Right cardiac atrium (tissue), 5 donors: ENCODE results near the gene BCL2L1. TPM values are rescaled to one million over a fixed set of nuclear protein-coding genes. Genes with fewer than 3 reads are reported as not detected.

Experiments used
- ATAC-seq, 2 donors: fragments of 200-7000 bp; cut with Tn5 transposase; one replicate each; pipeline versions ENCODE4 v1.8.0 to v1.9.1; 2020; ENCODE audit warnings: moderate library complexity in 2 of 2, mild to moderate bottlenecking in 1 of 2
- DNase-seq, 3 donors: peaks; one replicate each; pipeline ENCODE4 v3.0.0-alpha.2; 2020
- H3K27ac ChIP-seq: one replicate; pipeline ENCODE4 v1.5.1; 2013; ENCODE audit warnings: mild to moderate bottlenecking, low read length, control low read depth, moderate library complexity
- H3K27me3 ChIP-seq: one replicate; pipeline ENCODE4 v1.6.1; 2013; ENCODE audit not compliant: control insufficient read depth, insufficient read depth
- H3K4me1 ChIP-seq: one replicate; pipeline ENCODE4 v1.6.1; 2013; ENCODE audit warnings: low read length; ENCODE audit not compliant: control insufficient read depth, insufficient read depth
- H3K4me3 ChIP-seq: one replicate; pipeline ENCODE4 v1.5.1; 2013; ENCODE audit warnings: low read length, control low read depth
- H3K9me3 ChIP-seq: one replicate; pipeline ENCODE4 v1.6.1; 2013; ENCODE audit warnings: low read length; ENCODE audit not compliant: control insufficient read depth
- WGBS: extraction: QIAGEN DNeasy Blood & Tissue Kit; methylation state at CpG from one replicate; pipeline ENCODE4 v1.1.7; 2013; 5-methylcytosine and 5-hydroxymethylcytosine counted together
- intact Hi-C, 4 donors: fragments of 100-400 bp; cut with DNase I; formaldehyde crosslinking; loops; one replicate each; pipeline versions ENCODE4 v1.11.0 to v1.14.0; 2022 to 2023
- polyA plus RNA-seq: library from polyadenylated mRNA; stranded (reverse); fragments of 200-250 nt; gene quantifications from one replicate; pipeline ENCODE4 v1.2.3, GENCODE V29; 2013
- total RNA-seq, 4 donors: library from RNA; stranded (reverse); fragmentation: NEBNext Ultra II Directional; extraction: Animal tissue kit (Norgen Biotek cat#: 25700); gene quantifications; one replicate each; pipeline ENCODE4 v1.2.1, GENCODE V29; 2021
- donor health status: healthy with polysubstance abuse.
- donor health status: DM: no; HTN: yes; CAD: no.
- donor health status: DM: no; HTN: no; CAD: no.
- donor health status: DM: no; HTN: yes; CAD: no; lungs with severe emphysema.
- donor health status: DM: yes; HTN: yes; CAD: no.

BCL2L1 gene
- total and polyA plus RNA-seq, 5 donors = 39.9 to 56.9 (median 46.0) TPM

DNA sequence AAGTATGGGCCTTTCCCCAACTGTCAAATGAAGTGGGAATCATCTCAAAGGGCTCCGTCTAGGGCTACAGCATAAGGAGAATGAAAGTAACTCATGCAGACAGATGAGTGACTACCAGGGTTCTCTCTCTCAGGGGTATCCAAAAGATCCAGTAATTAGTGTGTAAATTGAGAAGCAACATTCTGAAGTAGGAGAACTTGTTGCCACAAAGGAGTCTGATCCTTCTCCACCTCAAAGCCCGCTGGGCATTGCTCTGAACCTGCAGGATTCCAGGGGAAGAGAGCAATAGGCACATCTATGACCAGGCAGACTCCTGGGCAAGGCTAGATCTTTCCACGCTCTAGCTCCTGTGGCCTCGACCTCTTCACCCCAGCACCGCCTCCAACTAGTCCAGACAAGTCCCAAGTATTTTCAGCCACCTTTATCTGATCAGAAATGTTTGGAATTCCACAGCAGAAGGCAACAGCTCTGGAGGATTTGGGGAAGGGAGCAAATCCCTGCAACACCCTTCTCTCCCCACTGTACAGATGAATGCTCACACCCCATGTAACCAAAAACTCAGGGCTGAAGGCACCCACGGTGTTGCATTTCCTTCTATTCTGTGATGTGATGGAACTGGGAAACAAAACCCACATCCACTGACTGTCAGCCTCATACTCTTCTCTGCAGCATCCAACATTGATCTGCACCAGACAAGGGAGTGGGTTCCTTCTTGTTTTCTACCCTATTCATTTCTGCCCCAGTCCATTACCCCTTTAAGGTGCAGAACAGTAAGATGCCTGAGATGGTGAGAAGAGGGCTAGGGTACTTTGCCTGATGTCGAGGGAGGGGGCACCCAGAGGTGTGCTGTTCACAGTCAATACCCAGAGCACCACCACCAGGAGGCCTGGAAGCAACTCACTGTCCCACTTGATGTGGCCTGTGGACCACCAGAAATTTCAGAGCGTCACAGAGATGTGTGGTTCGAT lies 44.0 kb downstream of the BCL2L1 start:
- H3K9me3 ChIP-seq = no peaks in the 10 kb centered on the region
- H3K4me3 ChIP-seq = no peak overlapping the region
- 61% methylated on average over 9 of the region's 9 CpGs for WGBS
- no peaks in the 10 kb centered on the region for H3K27me3 ChIP-seq
- peaks cover 57% of the 10 kb centered on the region for H3K4me1 ChIP-seq
- ATAC-seq (peak in 1 of 2 donors; percentile 32), DNase-seq (no peak)
- intact Hi-C loops = loop anchor here in 1 of 4 donors (5.0 kb wide), 1 partner anchor 34 kb away; no protein-coding TSS in a partner anchor
- H3K27ac ChIP-seq = peak overlapping the region; percentile 25

GRCh38 chr20:31677553-31678260 lies 45.0 kb downstream of the BCL2L1 start:
- ATAC-seq = no peak
- WGBS = 92% methylated on average over 2 of the region's 2 CpGs

GRCh38 chr20:31676609-31676989 lies 46.1 kb downstream of the BCL2L1 start:
- no peaks in the 10 kb centered on the region for H3K27me3 ChIP-seq
- intact Hi-C loops = loop anchor here in 1 of 4 donors (5.0 kb wide), 1 partner anchor 36 kb away; no protein-coding TSS in a partner anchor
- H3K4me3 ChIP-seq = no peak overlapping the region
- no peak for ATAC-seq
- H3K9me3 ChIP-seq = no peaks in the 10 kb centered on the region
- peak overlapping the region; percentile 97 for H3K27ac ChIP-seq
- no peak for DNase-seq
- 77% methylated on average over 7 of the region's 7 CpGs for WGBS
- peaks cover 53% of the 10 kb centered on the region for H3K4me1 ChIP-seq

More at GRCh38 chr20:31677553-31678260, 45.0 kb downstream of the BCL2L1 start:
- Histone ChIP-seq H3K27me3 (no peaks in the 10 kb centered on the region), H3K4me1 (peaks cover 54% of the 10 kb centered on the region), H3K4me3 (no peak overlapping the region), H3K9me3 (no peaks in the 10 kb centered on the region), H3K27ac (peak overlapping the region; percentile 25)
- no peak for DNase-seq
- intact Hi-C loops = loop anchor here in 1 of 4 donors (5.0 kb wide), 1 partner anchor 35 kb away; no protein-coding TSS in a partner anchor

- no peaks in the 10 kb centered on the region for H3K27me3 ChIP-seq
- 33% methylated on average over 11 of the region's 11 CpGs for WGBS
- H3K27ac ChIP-seq = peak overlapping the region; percentile 97
- H3K4me3 ChIP-seq = no peak overlapping the region
- peak; percentile 37 to 43 for ATAC-seq
- intact Hi-C loops = loop anchor here in 1 of 4 donors (5.0 kb wide), 1 partner anchor 36 kb away; no protein-coding TSS in a partner anchor
- no peaks in the 10 kb centered on the region for H3K9me3 ChIP-seq
- no peak for DNase-seq
- H3K4me1 ChIP-seq = peaks cover 55% of the 10 kb centered on the region
These were observed 46.6 kb downstream of the BCL2L1 start for GRCh38 chr20:31675828-31676608.

- H3K4me3 ChIP-seq = no peak overlapping the region
- intact Hi-C loops = loop anchor here in 1 of 4 donors (5.0 kb wide), 1 partner anchor 37 kb away; no protein-coding TSS in a partner anchor
These were observed 47.5 kb downstream of the BCL2L1 start for GRCh38 chr20:31674895-31675827.

GRCh38 chr20:31673943-31674463 lies 48.7 kb downstream of the BCL2L1 start:
- ATAC-seq (no peak), DNase-seq (no peak)
- intact Hi-C loops = no loop called here
- Histone ChIP-seq H3K4me1 (peaks cover 61% of the 10 kb centered on the region), H3K9me3 (no peaks in the 10 kb centered on the region), H3K27me3 (no peaks in the 10 kb centered on the region), H3K4me3 (no peak overlapping the region), H3K27ac (peak overlapping the region; percentile 97)
- 61% methylated on average over 2 of the region's 2 CpGs for WGBS

More at GRCh38 chr20:31674895-31675827, 47.5 kb downstream of the BCL2L1 start:
- peaks cover 58% of the 10 kb centered on the region for H3K4me1 ChIP-seq
- DNase-seq (peak; percentile 81 to 87 (median 82)), ATAC-seq (peak; percentile 62 to 85)
- H3K27ac ChIP-seq = peak overlapping the region; percentile 97
- H3K9me3 ChIP-seq = no peaks in the 10 kb centered on the region
- no peaks in the 10 kb centered on the region for H3K27me3 ChIP-seq
- WGBS = 12% methylated on average over 10 of the region's 10 CpGs

DNA sequence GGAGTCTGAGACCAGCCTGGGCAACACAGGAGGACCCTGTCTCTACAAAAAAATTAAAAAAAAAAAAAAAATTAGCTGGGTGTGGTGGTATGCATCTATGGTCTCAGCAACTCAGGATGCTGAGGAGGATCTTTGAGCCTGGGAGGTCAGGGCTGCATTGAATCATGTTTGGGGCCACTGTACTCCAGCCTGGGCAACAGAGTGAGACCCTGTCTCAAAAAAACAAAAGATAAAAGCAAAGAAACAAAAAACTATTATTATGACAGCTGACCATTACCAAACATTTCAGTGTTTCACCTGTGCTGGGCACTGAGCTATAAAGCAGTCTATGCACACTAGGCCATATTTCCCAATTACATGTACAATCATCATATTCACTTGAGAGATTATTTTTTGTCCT lies 49.2 kb downstream of the BCL2L1 start:
- no peak for DNase-seq
- Histone ChIP-seq H3K4me1 (peaks cover 55% of the 10 kb centered on the region), H3K9me3 (no peaks in the 10 kb centered on the region), H3K27me3 (no peaks in the 10 kb centered on the region), H3K27ac (no peak overlapping the region), H3K4me3 (no peak overlapping the region)
- intact Hi-C loops = no loop called here
- no peak for ATAC-seq

DNA sequence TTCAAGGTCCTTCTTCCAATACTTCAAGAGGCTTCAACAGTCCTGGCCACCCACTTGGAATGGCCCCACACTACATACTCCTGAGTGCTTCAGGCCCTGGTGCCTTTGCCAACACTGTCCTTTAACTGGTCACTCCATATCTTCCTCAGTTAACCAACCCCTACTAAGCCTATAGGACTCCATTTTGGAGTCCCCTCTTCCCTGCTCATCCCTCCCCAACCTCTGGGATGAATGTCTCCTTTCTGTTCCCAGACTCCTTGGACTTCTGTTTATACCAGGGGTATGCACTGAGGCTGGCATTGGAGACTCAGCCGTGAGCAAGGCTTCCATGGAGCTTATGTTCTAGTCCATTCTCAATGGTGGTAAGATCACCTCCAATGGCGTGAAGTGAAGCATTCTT lies 51.3 kb downstream of the BCL2L1 start:
- Histone ChIP-seq H3K27me3 (no peaks in the 10 kb centered on the region), H3K27ac (peak overlapping the region; percentile 95), H3K4me3 (no peak overlapping the region), H3K9me3 (no peaks in the 10 kb centered on the region), H3K4me1 (peaks cover 54% of the 10 kb centered on the region)
- DNase-seq (no peak), ATAC-seq (no peak)
- intact Hi-C loops = no loop called here
- WGBS = 97% methylated on average over 2 of the region's 2 CpGs

DNA sequence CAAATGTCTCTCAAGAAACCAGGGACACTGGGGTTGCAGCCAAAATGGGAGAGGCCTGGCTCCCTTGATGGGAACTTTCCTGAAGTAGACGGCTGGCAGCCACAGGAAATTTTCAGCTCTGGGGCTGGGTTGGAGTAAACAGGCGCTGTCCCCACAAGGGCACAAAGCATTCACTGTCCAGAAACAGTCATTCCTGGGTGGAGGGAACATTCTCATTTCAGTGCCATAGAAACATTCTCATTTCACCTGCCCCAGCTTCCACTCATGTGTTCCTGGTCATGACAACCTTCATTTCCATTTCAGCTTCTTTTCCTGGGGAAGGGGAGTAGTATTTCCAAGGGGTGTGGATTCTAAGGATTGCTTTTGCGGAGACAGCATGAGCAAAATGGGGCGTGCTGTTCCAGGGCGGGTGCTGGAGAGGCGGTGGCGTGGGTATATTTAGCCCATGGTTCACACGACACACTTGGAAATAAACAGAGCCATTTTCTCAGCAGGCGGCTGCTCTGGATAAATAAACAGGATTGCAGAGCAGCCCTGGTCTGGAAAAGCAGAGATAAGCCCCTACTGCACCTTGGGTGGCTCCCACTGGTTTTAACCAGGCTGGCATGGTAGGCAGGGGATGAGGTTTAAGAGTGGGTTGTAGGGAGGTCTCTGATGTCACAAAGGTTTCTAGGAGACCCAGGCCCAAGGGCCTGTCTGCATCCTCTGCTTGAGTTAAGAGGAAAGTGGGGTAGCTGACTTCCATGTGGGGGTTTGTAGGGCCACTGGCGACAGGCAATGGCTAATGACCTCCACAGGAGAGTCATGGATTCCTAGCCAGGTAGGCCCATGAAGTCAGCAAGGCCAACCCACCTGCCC lies 52.1 kb downstream of the BCL2L1 start:
- Histone ChIP-seq H3K9me3 (no peaks in the 10 kb centered on the region), H3K27ac (peak overlapping the region; percentile 95), H3K4me1 (peaks cover 49% of the 10 kb centered on the region), H3K27me3 (no peaks in the 10 kb centered on the region), H3K4me3 (no peak overlapping the region)
- DNase-seq (peak; percentile 72 to 92 (median 87)), ATAC-seq (peak; percentile 80)
- WGBS = 30% methylated on average over 10 of the region's 10 CpGs
- intact Hi-C loops = no loop called here
